HCT116 (cell line): ENCODE results near the gene PTGES2.

Experiments used
- EZH2 ChIP-seq: fragments of 200-600 bp; sonication (generic); IDR thresholded peaks from 2 replicates; pipeline ENCODE4 v1.6.1; 2017; ENCODE audit warnings: antibody characterized with exemption, mixed run types
- FOSL1 ChIP-seq: IDR thresholded peaks from 2 replicates; pipeline ENCODE4 v1.6.1; 2012; ENCODE audit warnings: low read depth
- POLR2A ChIP-seq: IDR thresholded peaks from 2 replicates; pipeline ENCODE4 v1.7.0; 2011; ENCODE audit warnings: borderline replicate concordance; ENCODE audit not compliant: insufficient read depth, insufficient read length; ENCODE audit errors: extremely low read depth
- POLR2AphosphoS5 ChIP-seq: IDR thresholded peaks from 2 replicates; pipeline ENCODE4 v1.6.1; 2011; ENCODE audit warnings: mild to moderate bottlenecking, low read depth, low read length, moderate library complexity
- RAD21 ChIP-seq: IDR thresholded peaks from 2 replicates; pipeline ENCODE4 v1.6.1; 2012; ENCODE audit warnings: low read depth, mild to moderate bottlenecking
- SP1 ChIP-seq: IDR thresholded peaks from 2 replicates; pipeline ENCODE4 v1.6.1; 2012; ENCODE audit warnings: low read depth
- SRF ChIP-seq: IDR thresholded peaks from 2 replicates; pipeline ENCODE4 v1.6.1; 2012; ENCODE audit warnings: low read depth
- TCF7L2 ChIP-seq: IDR thresholded peaks from 2 replicates; pipeline ENCODE4 v1.7.0; 2011; ENCODE audit warnings: borderline replicate concordance, inconsistent platforms; ENCODE audit not compliant: insufficient read depth, insufficient read length; ENCODE audit errors: extremely low read depth
- YY1 ChIP-seq: IDR thresholded peaks from 2 replicates; pipeline ENCODE4 v1.6.1; 2011; ENCODE audit warnings: low read length, low read depth, moderate library complexity, mild to moderate bottlenecking; ENCODE audit not compliant: insufficient replicate concordance; ENCODE audit errors: extremely low read depth
- TF ChIP-seq, protein P1 (sequence below): IDR thresholded peaks from 2 replicates; pipeline ENCODE4 v1.6.1; 2011; ENCODE audit warnings: mild to moderate bottlenecking, low read length, moderate library complexity; ENCODE audit not compliant: insufficient replicate concordance; ENCODE audit errors: extremely low read depth
- TF ChIP-seq, protein P2 (sequence below), 3 experiments: fragments of 200-600 bp in 1 of 3; sonication (generic) in 1 of 3; IDR thresholded peaks in 2 of 3; conservative IDR thresholded peaks in 1 of 3; 2 replicates each; pipeline ENCODE4 v1.5.1; 2012 to 2017; ENCODE audit warnings: low read depth in 2 of 3, low read length in 2 of 3, antibody characterized with exemption in 1 of 3, borderline replicate concordance in 1 of 3, control low read depth in 1 of 3, mild to moderate bottlenecking in 1 of 3, mixed read lengths in 1 of 3, mixed run types in 1 of 3, moderate library complexity in 1 of 3; ENCODE audit not compliant: insufficient read depth in 1 of 3
- TF ChIP-seq, protein P3 (sequence below): IDR thresholded peaks from 2 replicates; pipeline ENCODE4 v1.6.1; 2012; ENCODE audit warnings: low read depth
- TF ChIP-seq, protein P4 (sequence below): IDR thresholded peaks from 2 replicates; pipeline ENCODE4 v1.6.1; 2012

DNA sequence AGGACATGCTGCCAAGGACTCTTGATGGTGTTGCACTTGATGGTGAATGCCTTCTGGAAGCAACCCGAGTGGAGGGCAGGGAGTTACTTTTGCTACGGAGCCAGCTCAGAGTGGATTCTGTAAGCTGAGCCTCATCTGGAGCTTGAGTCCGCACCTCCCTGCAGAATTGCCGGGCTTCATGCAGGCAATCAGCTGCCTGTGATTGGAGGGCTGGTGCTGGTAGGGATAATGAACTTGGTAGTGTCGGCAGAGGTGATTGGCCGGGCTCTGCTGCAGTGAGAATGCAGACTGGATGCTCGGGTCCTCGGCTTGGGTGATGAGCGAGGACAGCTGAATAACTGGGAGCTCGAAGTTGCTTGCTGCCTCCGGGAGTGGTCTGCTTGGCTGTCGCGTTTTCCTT is 36.4 kb downstream of the PTGES2 start:
- no peak for TF ChIP-seq YY1
- no peak for TF ChIP-seq EZH2
- TF ChIP-seq, protein P1, sequence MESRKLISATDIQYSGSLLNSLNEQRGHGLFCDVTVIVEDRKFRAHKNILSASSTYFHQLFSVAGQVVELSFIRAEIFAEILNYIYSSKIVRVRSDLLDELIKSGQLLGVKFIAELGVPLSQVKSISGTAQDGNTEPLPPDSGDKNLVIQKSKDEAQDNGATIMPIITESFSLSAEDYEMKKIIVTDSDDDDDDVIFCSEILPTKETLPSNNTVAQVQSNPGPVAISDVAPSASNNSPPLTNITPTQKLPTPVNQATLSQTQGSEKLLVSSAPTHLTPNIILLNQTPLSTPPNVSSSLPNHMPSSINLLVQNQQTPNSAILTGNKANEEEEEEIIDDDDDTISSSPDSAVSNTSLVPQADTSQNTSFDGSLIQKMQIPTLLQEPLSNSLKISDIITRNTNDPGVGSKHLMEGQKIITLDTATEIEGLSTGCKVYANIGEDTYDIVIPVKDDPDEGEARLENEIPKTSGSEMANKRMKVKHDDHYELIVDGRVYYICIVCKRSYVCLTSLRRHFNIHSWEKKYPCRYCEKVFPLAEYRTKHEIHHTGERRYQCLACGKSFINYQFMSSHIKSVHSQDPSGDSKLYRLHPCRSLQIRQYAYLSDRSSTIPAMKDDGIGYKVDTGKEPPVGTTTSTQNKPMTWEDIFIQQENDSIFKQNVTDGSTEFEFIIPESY: no peak
- TF ChIP-seq, protein P2, sequence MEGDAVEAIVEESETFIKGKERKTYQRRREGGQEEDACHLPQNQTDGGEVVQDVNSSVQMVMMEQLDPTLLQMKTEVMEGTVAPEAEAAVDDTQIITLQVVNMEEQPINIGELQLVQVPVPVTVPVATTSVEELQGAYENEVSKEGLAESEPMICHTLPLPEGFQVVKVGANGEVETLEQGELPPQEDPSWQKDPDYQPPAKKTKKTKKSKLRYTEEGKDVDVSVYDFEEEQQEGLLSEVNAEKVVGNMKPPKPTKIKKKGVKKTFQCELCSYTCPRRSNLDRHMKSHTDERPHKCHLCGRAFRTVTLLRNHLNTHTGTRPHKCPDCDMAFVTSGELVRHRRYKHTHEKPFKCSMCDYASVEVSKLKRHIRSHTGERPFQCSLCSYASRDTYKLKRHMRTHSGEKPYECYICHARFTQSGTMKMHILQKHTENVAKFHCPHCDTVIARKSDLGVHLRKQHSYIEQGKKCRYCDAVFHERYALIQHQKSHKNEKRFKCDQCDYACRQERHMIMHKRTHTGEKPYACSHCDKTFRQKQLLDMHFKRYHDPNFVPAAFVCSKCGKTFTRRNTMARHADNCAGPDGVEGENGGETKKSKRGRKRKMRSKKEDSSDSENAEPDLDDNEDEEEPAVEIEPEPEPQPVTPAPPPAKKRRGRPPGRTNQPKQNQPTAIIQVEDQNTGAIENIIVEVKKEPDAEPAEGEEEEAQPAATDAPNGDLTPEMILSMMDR (IDR thresholded peaks at IDR 0.05 in 2 of 3, conservative IDR thresholded peaks at IDR 0.05 in 1 of 3; ENCODE audit: borderline replicate concordance in 1 of 3, insufficient read depth in 1 of 3, low read depth in 2 of 3, low read length in 2 of 3): no peak
- TF ChIP-seq, protein P3, sequence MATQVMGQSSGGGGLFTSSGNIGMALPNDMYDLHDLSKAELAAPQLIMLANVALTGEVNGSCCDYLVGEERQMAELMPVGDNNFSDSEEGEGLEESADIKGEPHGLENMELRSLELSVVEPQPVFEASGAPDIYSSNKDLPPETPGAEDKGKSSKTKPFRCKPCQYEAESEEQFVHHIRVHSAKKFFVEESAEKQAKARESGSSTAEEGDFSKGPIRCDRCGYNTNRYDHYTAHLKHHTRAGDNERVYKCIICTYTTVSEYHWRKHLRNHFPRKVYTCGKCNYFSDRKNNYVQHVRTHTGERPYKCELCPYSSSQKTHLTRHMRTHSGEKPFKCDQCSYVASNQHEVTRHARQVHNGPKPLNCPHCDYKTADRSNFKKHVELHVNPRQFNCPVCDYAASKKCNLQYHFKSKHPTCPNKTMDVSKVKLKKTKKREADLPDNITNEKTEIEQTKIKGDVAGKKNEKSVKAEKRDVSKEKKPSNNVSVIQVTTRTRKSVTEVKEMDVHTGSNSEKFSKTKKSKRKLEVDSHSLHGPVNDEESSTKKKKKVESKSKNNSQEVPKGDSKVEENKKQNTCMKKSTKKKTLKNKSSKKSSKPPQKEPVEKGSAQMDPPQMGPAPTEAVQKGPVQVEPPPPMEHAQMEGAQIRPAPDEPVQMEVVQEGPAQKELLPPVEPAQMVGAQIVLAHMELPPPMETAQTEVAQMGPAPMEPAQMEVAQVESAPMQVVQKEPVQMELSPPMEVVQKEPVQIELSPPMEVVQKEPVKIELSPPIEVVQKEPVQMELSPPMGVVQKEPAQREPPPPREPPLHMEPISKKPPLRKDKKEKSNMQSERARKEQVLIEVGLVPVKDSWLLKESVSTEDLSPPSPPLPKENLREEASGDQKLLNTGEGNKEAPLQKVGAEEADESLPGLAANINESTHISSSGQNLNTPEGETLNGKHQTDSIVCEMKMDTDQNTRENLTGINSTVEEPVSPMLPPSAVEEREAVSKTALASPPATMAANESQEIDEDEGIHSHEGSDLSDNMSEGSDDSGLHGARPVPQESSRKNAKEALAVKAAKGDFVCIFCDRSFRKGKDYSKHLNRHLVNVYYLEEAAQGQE: no peak
- no peak for TF ChIP-seq POLR2A
- TF ChIP-seq POLR2AphosphoS5: no peak
- TF ChIP-seq TCF7L2: no peak
- TF ChIP-seq, protein P4, sequence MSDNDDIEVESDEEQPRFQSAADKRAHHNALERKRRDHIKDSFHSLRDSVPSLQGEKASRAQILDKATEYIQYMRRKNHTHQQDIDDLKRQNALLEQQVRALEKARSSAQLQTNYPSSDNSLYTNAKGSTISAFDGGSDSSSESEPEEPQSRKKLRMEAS: no peak
- no peak for TF ChIP-seq SRF
- no peak for TF ChIP-seq SP1
- TF ChIP-seq RAD21: no peak
- TF ChIP-seq FOSL1: no peak
